IPS-11a (cell line): Measurements from ENCODE around the gene ALG1.
"Not testable (repeated sequence)": the region's sequence is repeated elsewhere in the genome, so short reads cannot be mapped to it uniquely, and the experiment has no call there.

Source experiments
- H3K4me3 ChIP-seq: one replicate; pipeline ENCODE4 v1.5.1; 2013; ENCODE audit warnings: low read depth, low read length, control low read depth

ALG1 gene

GRCh38 chr16:5044011-5044540 is 27.6 kb upstream of the ALG1 start:
- H3K4me3 ChIP-seq: no peak overlapping the region

GRCh38 chr16:5044581-5044980 is 27.1 kb upstream of the ALG1 start:
- not testable (repeated sequence) for H3K4me3 ChIP-seq

GRCh38 chr16:5045499-5046115 is 26.0 kb upstream of the ALG1 start:
- no peak overlapping the region for H3K4me3 ChIP-seq

GRCh38 chr16:5046914-5047313 is 24.7 kb upstream of the ALG1 start:
- H3K4me3 ChIP-seq: no peak overlapping the region

GRCh38 chr16:5054876-5055865 is 16.5 kb upstream of the ALG1 start:
- H3K4me3 ChIP-seq: no peak overlapping the region

- H3K4me3 ChIP-seq: no peak overlapping the region
Measured at GRCh38 chr16:5056352-5056751, 15.3 kb upstream of the ALG1 start.

GRCh38 chr16:5058476-5058875 is 13.2 kb upstream of the ALG1 start:
- no peak overlapping the region for H3K4me3 ChIP-seq

GRCh38 chr16:5059386-5060072 is 12.1 kb upstream of the ALG1 start:
- no peak overlapping the region for H3K4me3 ChIP-seq

- H3K4me3 ChIP-seq: no peak overlapping the region
Measured at GRCh38 chr16:5060073-5060641, 11.5 kb upstream of the ALG1 start.

- H3K4me3 ChIP-seq: no peak overlapping the region
Measured at GRCh38 chr16:5062051-5062450, 9.6 kb upstream of the ALG1 start.

- H3K4me3 ChIP-seq: no peak overlapping the region
Measured at GRCh38 chr16:5062790-5063765, 8.6 kb upstream of the ALG1 start.

- H3K4me3 ChIP-seq: no peak overlapping the region
Measured at GRCh38 chr16:5064915-5065314, 6.7 kb upstream of the ALG1 start.

- H3K4me3 ChIP-seq: no peak overlapping the region
Measured at GRCh38 chr16:5065326-5065725, 6.3 kb upstream of the ALG1 start.

GRCh38 chr16:5065813-5066212 is 5.8 kb upstream of the ALG1 start, which contains the start of gene C16orf89:
Gene C16orf89, minus strand, starts transcription at chr16:5065956. Its CDS starts 48 bp downstream, at chr16:5065908.
- H3K4me3 ChIP-seq: no peak within 1 kb of the TSS

- no peak overlapping the region for H3K4me3 ChIP-seq
Measured at GRCh38 chr16:5066511-5066910, 5.1 kb upstream of the ALG1 start.

GRCh38 chr16:5069048-5069447 is 2.6 kb upstream of the ALG1 start:
- no peak overlapping the region for H3K4me3 ChIP-seq

- H3K4me3 ChIP-seq: no peak overlapping the region
Measured at GRCh38 chr16:5069854-5070253, 1.8 kb upstream of the ALG1 start.

GRCh38 chr16:5070431-5071186 is 1.0 kb upstream of the ALG1 start:
- no peak overlapping the region for H3K4me3 ChIP-seq

- H3K4me3 ChIP-seq: peak overlapping the region; percentile 85
Measured at GRCh38 chr16:5071341-5071680, 332 bp upstream of the ALG1 start.
